GM23338 (cell line): ENCODE results near the gene HLCS. TPM values are rescaled to one million over a fixed set of nuclear protein-coding genes. Genes with fewer than 3 reads are reported as not detected.

Source experiments
- CREB1 ChIP-seq: fragments of 250-450 bp; sonication (Bioruptor Pico); IDR thresholded peaks from 2 replicates; pipeline ENCODE4 v1.5.0; 2020; ENCODE audit warnings: low read depth, mild to moderate bottlenecking, moderate library complexity
- CTCF ChIP-seq, 2 experiments: fragments of 200-600 bp in 1 of 2; sonication (generic) in 1 of 2; conservative IDR thresholded peaks; 2 replicates each; pipeline versions ENCODE4 v1.5.1 to v1.6.1; 2016 to 2017; ENCODE audit warnings: antibody characterized with exemption in 2 of 2, low read depth in 2 of 2, mild to moderate bottlenecking in 2 of 2, moderate library complexity in 1 of 2
- EZH2 ChIP-seq: fragments of 200-600 bp; sonication (generic); IDR thresholded peaks from one replicate; pipeline ENCODE4 v1.8.0; 2017; ENCODE audit warnings: antibody characterized with exemption, mild to moderate bottlenecking, low read depth; ENCODE audit not compliant: unreplicated experiment
- EZH2phosphoT487 ChIP-seq: fragments of 200-600 bp; sonication (generic); IDR thresholded peaks from one replicate; pipeline ENCODE4 v1.8.1; 2018; ENCODE audit warnings: antibody characterized with exemption; ENCODE audit not compliant: unreplicated experiment
- NANOG ChIP-seq: IDR thresholded peaks from 2 replicates; pipeline ENCODE4 v1.6.1; 2016; ENCODE audit warnings: antibody characterized with exemption, borderline replicate concordance
- POLR2AphosphoS5 ChIP-seq: IDR thresholded peaks from 2 replicates; pipeline ENCODE4 v1.6.1; 2016; ENCODE audit warnings: antibody characterized with exemption, low read depth
- ZNF114 ChIP-seq: fragments of 250-450 bp; sonication (Bioruptor Pico); IDR thresholded peaks from 2 replicates; pipeline ENCODE4 v1.5.0; 2020; ENCODE audit warnings: mild to moderate bottlenecking, moderate library complexity
- polyA plus RNA-seq: library from polyadenylated mRNA; unstranded; fragments of >200 nt; fragmentation: Nextera tagmentation; extraction: Ambion mirVana; gene quantifications from 2 replicates; pipeline ENCODE4 v1.2.1, GENCODE V29; 2016
- total RNA-seq: library from RNA; depleted of rRNA; stranded (reverse); fragments of >200 nt; shearing (Covaris generic); gene quantifications from 2 replicates; pipeline ENCODE4 v1.2.3, GENCODE V29; 2014
- TF ChIP-seq, protein P1 (sequence below): fragments of 250-450 bp; sonication (Bioruptor Pico); IDR thresholded peaks from 2 replicates; pipeline ENCODE4 v1.5.0; 2020; ENCODE audit warnings: mild to moderate bottlenecking, moderate library complexity
- TF ChIP-seq, protein P2 (sequence below): IDR thresholded peaks from one replicate; pipeline ENCODE4 v1.6.1; 2018; ENCODE audit warnings: antibody characterized with exemption; ENCODE audit not compliant: unreplicated experiment

Gene HLCS
- total and polyA plus RNA-seq, 2 experiments from 2014 or later, result 6.1 to 14.7 TPM

DNA sequence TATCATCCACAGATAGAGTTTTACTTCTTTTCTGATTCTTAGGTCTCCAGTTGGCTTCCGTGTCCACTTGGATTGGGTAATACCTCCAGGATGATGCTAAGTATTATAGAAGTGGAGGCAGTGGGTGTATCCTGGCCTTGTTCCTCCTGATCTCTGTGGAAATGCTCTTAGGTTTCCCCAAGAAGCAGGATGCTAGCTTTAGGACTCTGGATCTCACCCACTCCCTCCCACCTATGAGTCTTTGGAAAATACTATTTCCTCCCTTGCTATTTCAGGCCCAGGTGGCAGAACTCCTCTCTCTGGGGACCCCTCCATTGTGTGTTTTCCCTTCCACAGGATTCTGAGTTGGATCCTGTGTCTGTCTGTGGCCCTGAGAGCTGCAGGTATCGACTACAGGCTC, 180.9 kb downstream of the HLCS start (continued):
- TF ChIP-seq, protein P1, sequence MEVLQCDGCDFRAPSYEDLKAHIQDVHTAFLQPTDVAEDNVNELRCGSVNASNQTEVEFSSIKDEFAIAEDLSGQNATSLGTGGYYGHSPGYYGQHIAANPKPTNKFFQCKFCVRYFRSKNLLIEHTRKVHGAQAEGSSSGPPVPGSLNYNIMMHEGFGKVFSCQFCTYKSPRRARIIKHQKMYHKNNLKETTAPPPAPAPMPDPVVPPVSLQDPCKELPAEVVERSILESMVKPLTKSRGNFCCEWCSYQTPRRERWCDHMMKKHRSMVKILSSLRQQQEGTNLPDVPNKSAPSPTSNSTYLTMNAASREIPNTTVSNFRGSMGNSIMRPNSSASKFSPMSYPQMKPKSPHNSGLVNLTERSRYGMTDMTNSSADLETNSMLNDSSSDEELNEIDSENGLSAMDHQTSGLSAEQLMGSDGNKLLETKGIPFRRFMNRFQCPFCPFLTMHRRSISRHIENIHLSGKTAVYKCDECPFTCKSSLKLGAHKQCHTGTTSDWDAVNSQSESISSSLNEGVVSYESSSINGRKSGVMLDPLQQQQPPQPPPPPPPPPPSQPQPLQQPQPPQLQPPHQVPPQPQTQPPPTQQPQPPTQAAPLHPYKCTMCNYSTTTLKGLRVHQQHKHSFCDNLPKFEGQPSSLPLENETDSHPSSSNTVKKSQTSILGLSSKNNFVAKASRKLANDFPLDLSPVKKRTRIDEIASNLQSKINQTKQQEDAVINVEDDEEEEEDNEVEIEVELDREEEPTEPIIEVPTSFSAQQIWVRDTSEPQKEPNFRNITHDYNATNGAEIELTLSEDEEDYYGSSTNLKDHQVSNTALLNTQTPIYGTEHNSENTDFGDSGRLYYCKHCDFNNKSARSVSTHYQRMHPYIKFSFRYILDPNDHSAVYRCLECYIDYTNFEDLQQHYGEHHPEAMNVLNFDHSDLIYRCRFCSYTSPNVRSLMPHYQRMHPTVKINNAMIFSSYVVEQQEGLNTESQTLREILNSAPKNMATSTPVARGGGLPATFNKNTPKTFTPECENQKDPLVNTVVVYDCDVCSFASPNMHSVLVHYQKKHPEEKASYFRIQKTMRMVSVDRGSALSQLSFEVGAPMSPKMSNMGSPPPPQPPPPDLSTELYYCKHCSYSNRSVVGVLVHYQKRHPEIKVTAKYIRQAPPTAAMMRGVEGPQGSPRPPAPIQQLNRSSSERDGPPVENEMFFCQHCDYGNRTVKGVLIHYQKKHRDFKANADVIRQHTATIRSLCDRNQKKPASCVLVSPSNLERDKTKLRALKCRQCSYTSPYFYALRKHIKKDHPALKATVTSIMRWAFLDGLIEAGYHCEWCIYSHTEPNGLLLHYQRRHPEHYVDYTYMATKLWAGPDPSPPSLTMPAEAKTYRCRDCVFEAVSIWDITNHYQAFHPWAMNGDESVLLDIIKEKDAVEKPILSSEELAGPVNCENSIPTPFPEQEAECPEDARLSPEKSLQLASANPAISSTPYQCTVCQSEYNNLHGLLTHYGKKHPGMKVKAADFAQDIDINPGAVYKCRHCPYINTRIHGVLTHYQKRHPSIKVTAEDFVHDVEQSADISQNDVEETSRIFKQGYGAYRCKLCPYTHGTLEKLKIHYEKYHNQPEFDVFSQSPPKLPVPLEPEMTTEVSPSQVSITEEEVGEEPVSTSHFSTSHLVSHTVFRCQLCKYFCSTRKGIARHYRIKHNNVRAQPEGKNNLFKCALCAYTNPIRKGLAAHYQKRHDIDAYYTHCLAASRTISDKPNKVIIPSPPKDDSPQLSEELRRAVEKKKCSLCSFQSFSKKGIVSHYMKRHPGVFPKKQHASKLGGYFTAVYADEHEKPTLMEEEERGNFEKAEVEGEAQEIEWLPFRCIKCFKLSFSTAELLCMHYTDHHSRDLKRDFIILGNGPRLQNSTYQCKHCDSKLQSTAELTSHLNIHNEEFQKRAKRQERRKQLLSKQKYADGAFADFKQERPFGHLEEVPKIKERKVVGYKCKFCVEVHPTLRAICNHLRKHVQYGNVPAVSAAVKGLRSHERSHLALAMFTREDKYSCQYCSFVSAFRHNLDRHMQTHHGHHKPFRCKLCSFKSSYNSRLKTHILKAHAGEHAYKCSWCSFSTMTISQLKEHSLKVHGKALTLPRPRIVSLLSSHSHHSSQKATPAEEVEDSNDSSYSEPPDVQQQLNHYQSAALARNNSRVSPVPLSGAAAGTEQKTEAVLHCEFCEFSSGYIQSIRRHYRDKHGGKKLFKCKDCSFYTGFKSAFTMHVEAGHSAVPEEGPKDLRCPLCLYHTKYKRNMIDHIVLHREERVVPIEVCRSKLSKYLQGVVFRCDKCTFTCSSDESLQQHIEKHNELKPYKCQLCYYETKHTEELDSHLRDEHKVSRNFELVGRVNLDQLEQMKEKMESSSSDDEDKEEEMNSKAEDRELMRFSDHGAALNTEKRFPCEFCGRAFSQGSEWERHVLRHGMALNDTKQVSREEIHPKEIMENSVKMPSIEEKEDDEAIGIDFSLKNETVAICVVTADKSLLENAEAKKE (CRISPR knock-in tag), result no peak
- no peak for TF ChIP-seq CTCF (conservative IDR thresholded peaks at IDR 0.05; ENCODE audit: low read depth in 2 of 2)
- no peak for TF ChIP-seq ZNF114
- TF ChIP-seq, protein P2, sequence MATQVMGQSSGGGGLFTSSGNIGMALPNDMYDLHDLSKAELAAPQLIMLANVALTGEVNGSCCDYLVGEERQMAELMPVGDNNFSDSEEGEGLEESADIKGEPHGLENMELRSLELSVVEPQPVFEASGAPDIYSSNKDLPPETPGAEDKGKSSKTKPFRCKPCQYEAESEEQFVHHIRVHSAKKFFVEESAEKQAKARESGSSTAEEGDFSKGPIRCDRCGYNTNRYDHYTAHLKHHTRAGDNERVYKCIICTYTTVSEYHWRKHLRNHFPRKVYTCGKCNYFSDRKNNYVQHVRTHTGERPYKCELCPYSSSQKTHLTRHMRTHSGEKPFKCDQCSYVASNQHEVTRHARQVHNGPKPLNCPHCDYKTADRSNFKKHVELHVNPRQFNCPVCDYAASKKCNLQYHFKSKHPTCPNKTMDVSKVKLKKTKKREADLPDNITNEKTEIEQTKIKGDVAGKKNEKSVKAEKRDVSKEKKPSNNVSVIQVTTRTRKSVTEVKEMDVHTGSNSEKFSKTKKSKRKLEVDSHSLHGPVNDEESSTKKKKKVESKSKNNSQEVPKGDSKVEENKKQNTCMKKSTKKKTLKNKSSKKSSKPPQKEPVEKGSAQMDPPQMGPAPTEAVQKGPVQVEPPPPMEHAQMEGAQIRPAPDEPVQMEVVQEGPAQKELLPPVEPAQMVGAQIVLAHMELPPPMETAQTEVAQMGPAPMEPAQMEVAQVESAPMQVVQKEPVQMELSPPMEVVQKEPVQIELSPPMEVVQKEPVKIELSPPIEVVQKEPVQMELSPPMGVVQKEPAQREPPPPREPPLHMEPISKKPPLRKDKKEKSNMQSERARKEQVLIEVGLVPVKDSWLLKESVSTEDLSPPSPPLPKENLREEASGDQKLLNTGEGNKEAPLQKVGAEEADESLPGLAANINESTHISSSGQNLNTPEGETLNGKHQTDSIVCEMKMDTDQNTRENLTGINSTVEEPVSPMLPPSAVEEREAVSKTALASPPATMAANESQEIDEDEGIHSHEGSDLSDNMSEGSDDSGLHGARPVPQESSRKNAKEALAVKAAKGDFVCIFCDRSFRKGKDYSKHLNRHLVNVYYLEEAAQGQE, result no peak
- no peak for TF ChIP-seq CREB1 (CRISPR knock-in tag)
- no peak for TF ChIP-seq POLR2AphosphoS5
- TF ChIP-seq EZH2, result no peak
- TF ChIP-seq NANOG, result no peak
- TF ChIP-seq EZH2phosphoT487, result no peak
